Lung (tissue), 12 donors: ENCODE results near the gene ART3. TPM values are rescaled to one million over a fixed set of nuclear protein-coding genes. Genes with fewer than 3 reads are reported as not detected.
A peak's percentile ranks its signal among the peaks of the same experiment; 100 is the strongest.
"Not testable (repeated sequence)": the region's sequence is repeated elsewhere in the genome, so short reads cannot be mapped to it uniquely, and the experiment has no call there.

Source experiments
- ATAC-seq: fragments of 200-7000 bp; cut with Tn5 transposase; one replicate; pipeline ENCODE4 v1.9.1; 2020; ENCODE audit warnings: moderate number of reproducible peaks; ENCODE audit not compliant: insufficient read depth, low FRiP score
- DNase-seq, 3 donors: peaks; one replicate each; pipeline ENCODE4 v3.0.0-alpha.2; 2013 to 2017
- H3K27ac ChIP-seq, 2 donors: one replicate each; pipeline ENCODE4 v1.5.1; 2013; ENCODE audit warnings: mild to moderate bottlenecking in 2 of 2, moderate library complexity in 2 of 2, control low read depth in 1 of 2, inconsistent platforms in 1 of 2, low read depth in 1 of 2, low read length in 1 of 2
- H3K27me3 ChIP-seq, 3 donors: one replicate each; pipeline ENCODE4 v1.5.1; 2013; ENCODE audit warnings: low read length in 2 of 3; ENCODE audit not compliant: control insufficient read depth in 3 of 3, insufficient read depth in 3 of 3
- H3K36me3 ChIP-seq, 4 donors: one replicate each; pipeline ENCODE4 v1.5.1; 2013; ENCODE audit warnings: low read length in 4 of 4, mild to moderate bottlenecking in 1 of 4, moderate library complexity in 1 of 4; ENCODE audit not compliant: control insufficient read depth in 4 of 4, insufficient read depth in 4 of 4
- H3K4me1 ChIP-seq, 5 donors: one replicate each; pipeline ENCODE4 v1.5.1; 2013; ENCODE audit warnings: low read length in 5 of 5, mild to moderate bottlenecking in 2 of 5, moderate library complexity in 1 of 5; ENCODE audit not compliant: control insufficient read depth in 5 of 5, insufficient read depth in 5 of 5
- H3K4me3 ChIP-seq: one replicate; pipeline ENCODE4 v1.5.1; 2013; ENCODE audit warnings: mild to moderate bottlenecking, control low read depth, moderate library complexity
- H3K9ac ChIP-seq, 2 donors: one replicate each; pipeline ENCODE4 v1.5.1; 2013; ENCODE audit warnings: low read length in 2 of 2, control low read depth in 1 of 2; ENCODE audit not compliant: insufficient read depth in 1 of 2
- H3K9me3 ChIP-seq, 4 donors: one replicate each; pipeline ENCODE4 v1.5.1; 2013; ENCODE audit warnings: low read length in 3 of 4, mild to moderate bottlenecking in 1 of 4, moderate library complexity in 1 of 4; ENCODE audit not compliant: control insufficient read depth in 4 of 4, insufficient read depth in 3 of 4
- CTCF ChIP-seq: IDR thresholded peaks from 2 replicates; pipeline ENCODE4 v1.5.1; 2012; ENCODE audit warnings: mild to moderate bottlenecking; ENCODE audit errors: control extremely low read depth, extremely low read depth
- WGBS, 2 donors: extraction: QIAGEN DNeasy Blood & Tissue Kit; methylation state at CpG; one replicate each; pipeline ENCODE4 v1.1.7; 2013; 5-methylcytosine and 5-hydroxymethylcytosine counted together
- polyA plus RNA-seq, 2 donors: library from polyadenylated mRNA; stranded (reverse); fragments of 200-250 nt; gene quantifications; one replicate each; pipeline ENCODE4 v1.2.1, GENCODE V29; 2013
- total RNA-seq, 2 donors: library from RNA; depleted of rRNA in 1 of 2; stranded (reverse); fragments of >200 nt in 1 of 2; gene quantifications; one replicate each; pipeline ENCODE4 v1.2.1, GENCODE V29; 2014 to 2021
- donor health status: control.
- donor health status: control.
- donor health status: Bipolar disorder and iron deficiency.
- donor health status: healthy.
- donor health status: DM: yes; HTN: yes; CAD: no.

The ART3 gene
- total and polyA plus RNA-seq, 4 donors = 0.13 to 0.71 TPM; not detected in 2

GRCh38 chr4:76049860-76050416 is 24.6 kb upstream of the ART3 start:
- whole genome bisulfite sequencing, 2 donors = 88 to 90% methylated on average over 17 of the region's 17 CpGs
- H3K4me3 ChIP-seq, H3K27ac ChIP-seq, ATAC-seq, H3K27me3 ChIP-seq, H3K36me3 ChIP-seq, H3K9me3 ChIP-seq, H3K9ac ChIP-seq, DNase-seq, H3K4me1 ChIP-seq: not testable (repeated sequence)

GRCh38 chr4:76050560-76051050 is 23.9 kb upstream of the ART3 start:
- not testable (repeated sequence) for ATAC-seq, H3K9ac ChIP-seq, H3K4me3 ChIP-seq, H3K36me3 ChIP-seq, H3K4me1 ChIP-seq, DNase-seq, H3K27ac ChIP-seq, H3K9me3 ChIP-seq, H3K27me3 ChIP-seq
- 92 to 97% methylated on average over 15 to 27 of the region's 27 CpGs for WGBS, 2 donors

- Histone ChIP-seq H3K9me3 (no peaks in the 10 kb centered on the region), H3K36me3 (no peaks in the 10 kb centered on the region), H3K4me1 (no peaks in the 10 kb centered on the region), H3K27me3 (no peaks in the 10 kb centered on the region), H3K4me3 (no peak overlapping the region), H3K27ac (no peak overlapping the region), H3K9ac (peak overlapping the region in 1 of 2 donors; percentile 11)
- no peak for TF ChIP-seq CTCF
- 22 to 36% methylated on average over 4 of the region's 4 CpGs for WGBS, 2 donors
- ATAC-seq (no peak), DNase-seq (peak; percentile 13 to 81 (median 29))
Measured at GRCh38 chr4:76053730-76054129, 20.8 kb upstream of the ART3 start.

- WGBS, 2 donors = 70 to 79% methylated on average over 2 of the region's 2 CpGs
- Histone ChIP-seq H3K9ac (no peak overlapping the region), H3K27ac (no peak overlapping the region), H3K4me1 (no peaks in the 10 kb centered on the region), H3K4me3 (no peak overlapping the region), H3K9me3 (no peaks in the 10 kb centered on the region), H3K36me3 (no peaks in the 10 kb centered on the region), H3K27me3 (no peaks in the 10 kb centered on the region)
- no peak for TF ChIP-seq CTCF
- DNase-seq (no peak), ATAC-seq (no peak)
Measured at GRCh38 chr4:76055016-76055415, 19.5 kb upstream of the ART3 start.
